Measurements from ENCODE around the gene PNPLA3. TPM values are rescaled to one million over a fixed set of nuclear protein-coding genes. Genes with fewer than 3 reads are reported as not detected.

PNPLA3 gene
- polyA plus RNA-seq, 3 donors = 1.1 to 1.8 (median 1.4) TPM

GRCh38 chr22:43955883-43956782, 32.5 kb downstream of the PNPLA3 start:
- no peak for DNase-seq (ENCODE audit: low read depth in 3 of 3, low spot score in 2 of 3)

- no peak for DNase-seq (ENCODE audit: low read depth in 3 of 3, low spot score in 2 of 3)
These were observed 33.3 kb downstream of the PNPLA3 start for GRCh38 chr22:43956805-43957463.

- no peak for DNase-seq (ENCODE audit: low read depth in 3 of 3, low spot score in 2 of 3)
These were observed 34.3 kb downstream of the PNPLA3 start for GRCh38 chr22:43957871-43958270.

GRCh38 chr22:43964314-43964857, 40.8 kb downstream of the PNPLA3 start:
- no peak for DNase-seq (ENCODE audit: low read depth in 3 of 3, low spot score in 2 of 3)

- DNase-seq (ENCODE audit: low read depth in 3 of 3, low spot score in 2 of 3) = no peak
These were observed 43.5 kb downstream of the PNPLA3 start for GRCh38 chr22:43967069-43967468.

GRCh38 chr22:43968614-43969013, 45.0 kb downstream of the PNPLA3 start:
- DNase-seq (ENCODE audit: low read depth in 3 of 3, low spot score in 2 of 3) = no peak

GRCh38 chr22:43969021-43969878, 45.6 kb downstream of the PNPLA3 start:
- no peak for DNase-seq (ENCODE audit: low read depth in 3 of 3, low spot score in 2 of 3)

- no peak for DNase-seq (ENCODE audit: low read depth in 3 of 3, low spot score in 2 of 3)
These were observed 46.6 kb downstream of the PNPLA3 start for GRCh38 chr22:43969989-43970755.

GRCh38 chr22:43971112-43971511, 47.5 kb downstream of the PNPLA3 start:
- no peak for DNase-seq (ENCODE audit: low read depth in 3 of 3, low spot score in 2 of 3)

- no peak for DNase-seq (ENCODE audit: low read depth in 3 of 3, low spot score in 2 of 3)
These were observed 49.4 kb downstream of the PNPLA3 start for GRCh38 chr22:43972931-43973462.

- DNase-seq (ENCODE audit: low read depth in 3 of 3, low spot score in 2 of 3) = no peak
These were observed 50.5 kb downstream of the PNPLA3 start for GRCh38 chr22:43974028-43974545.

- DNase-seq (ENCODE audit: low read depth in 3 of 3, low spot score in 2 of 3) = no peak
These were observed 51.4 kb downstream of the PNPLA3 start for GRCh38 chr22:43975041-43975440.

GRCh38 chr22:43976861-43977795, 53.5 kb downstream of the PNPLA3 start:
- DNase-seq (ENCODE audit: low read depth in 3 of 3, low spot score in 2 of 3) = no peak

- no peak for DNase-seq (ENCODE audit: low read depth in 3 of 3, low spot score in 2 of 3)
These were observed 55.0 kb downstream of the PNPLA3 start for GRCh38 chr22:43978558-43978957.

GRCh38 chr22:43980579-43980978, 57.0 kb downstream of the PNPLA3 start:
- no peak for DNase-seq (ENCODE audit: low read depth in 3 of 3, low spot score in 2 of 3)

- DNase-seq (ENCODE audit: low read depth in 3 of 3, low spot score in 2 of 3) = no peak
These were observed 57.4 kb downstream of the PNPLA3 start for GRCh38 chr22:43980996-43981395.

- DNase-seq (ENCODE audit: low read depth in 3 of 3, low spot score in 2 of 3) = no peak
These were observed 60.2 kb downstream of the PNPLA3 start for GRCh38 chr22:43983808-43984207.

- no peak for DNase-seq (ENCODE audit: low read depth in 3 of 3, low spot score in 2 of 3)
These were observed 61.9 kb downstream of the PNPLA3 start for GRCh38 chr22:43985532-43985931.
